Measurements from ENCODE around the gene FAM181A. TPM values are rescaled to one million over a fixed set of nuclear protein-coding genes. Genes with fewer than 3 reads are reported as not detected.
A peak's percentile ranks its signal among the peaks of the same experiment; 100 is the strongest.

FAM181A gene
- total and polyA plus RNA-seq, 2 of the 4 experiments (the other 2 are of a cell fraction) = not detected

- intact Hi-C loops (cut with micrococcal nuclease) = no loop called here
- peaks cover 13% of the 10 kb centered on the region; the same call in 1 of the 2 replicates for H3K9me1 ChIP-seq (ENCODE audit: insufficient read depth, low read length)
- POLR2A ChIA-PET (ENCODE audit: unreplicated experiment) = no interaction called here
- 23% methylated on average over 4 of the region's 12 CpGs; no CpG with 5 or more reads in 1 of the 2 experiments for WGBS, 2 experiments (ENCODE audit: extremely low coverage in 2 of 2, insufficient read length in 1 of 2)
- CTCF ChIA-PET = interaction anchor here (0.9 kb wide), 1 partner anchor 37 kb away, joined by 3 read pairs; no protein-coding TSS in a partner anchor
- H4K91ac ChIP-seq (ENCODE audit: insufficient read depth, low read depth, low read length) = peak within 1 kb of the TSS; percentile 77
- H3K4me2 ChIP-seq (ENCODE audit: low read depth, low read length) = peak within 1 kb of the TSS; percentile 19; the same call in 1 of the 2 replicates
- no peaks in the 10 kb centered on the region for H4K20me1 ChIP-seq (ENCODE audit: insufficient read depth, low read length)
- H2BK5ac ChIP-seq (ENCODE audit: low read depth, low read length, poor library complexity, severe bottlenecking) = no peak within 1 kb of the TSS
- peak within 1 kb of the TSS; percentile 69 for H2AFZ ChIP-seq (replicated peaks; ENCODE audit: low read length, poor library complexity)
- peak within 1 kb of the TSS; percentile 58 for H3K27ac ChIP-seq (ENCODE audit: insufficient read depth, low read length)
- peak; percentile 52 for DNase-seq
- H2BK20ac ChIP-seq (ENCODE audit: low read depth, low read length) = peak within 1 kb of the TSS; percentile 64
- H3K56ac ChIP-seq (ENCODE audit: extremely low read depth, insufficient read depth, low read length) = peak within 1 kb of the TSS; percentile 5; the same call in 1 of the 2 replicates
- peak within 1 kb of the TSS; percentile 93 for H2AK5ac ChIP-seq (ENCODE audit: low read depth, low read length)
- H3K79me1 ChIP-seq (ENCODE audit: low read depth in 1 of 2, low read length in 2 of 2) = no peaks in the 10 kb centered on the region
- peak within 1 kb of the TSS; percentile 55 for H3K9ac ChIP-seq (ENCODE audit: low read depth, low read length)
- peak within 1 kb of the TSS; percentile 17; the same call in 1 of the 2 replicates for H3K14ac ChIP-seq (replicated peaks; ENCODE audit: low read depth, low read length)
- dilution Hi-C loops (cut with HindIII; ENCODE audit: low sequenced_read_pairs, unreplicated experiment) = no loop called here
- in situ Hi-C loops (cut with MboI; ENCODE audit: low sequenced_read_pairs) = no loop called here
- H3K9me3 ChIP-seq (ENCODE audit: control insufficient read depth, insufficient read depth, low read length) = peaks cover 2% of the 10 kb centered on the region; the same call in 1 of the 2 replicates
- H3K18ac ChIP-seq (ENCODE audit: low read depth, low read length) = peak within 1 kb of the TSS; percentile 56
- no peaks in the 10 kb centered on the region; the same call in 1 of the 2 replicates for H3K27me3 ChIP-seq (ENCODE audit: control insufficient read depth, insufficient read depth, low read length)
- no peak within 1 kb of the TSS for H3K4me3 ChIP-seq (ENCODE audit: insufficient read depth, low read depth, low read length)
- no TSS peak for BruUV-seq (replicated peaks)
- peak within 1 kb of the TSS; percentile 69; the same call in 1 of the 2 replicates for H3K23ac ChIP-seq (ENCODE audit: low read depth, low read length)
- H3K4me1 ChIP-seq (ENCODE audit: control insufficient read depth, insufficient read depth, low read length) = peaks cover 16% of the 10 kb centered on the region
- H3K36me3 ChIP-seq (ENCODE audit: control insufficient read depth, insufficient read depth, low read length) = no peaks in the 10 kb centered on the region
- peak within 1 kb of the TSS; percentile 82 for H2BK120ac ChIP-seq (ENCODE audit: low read depth, low read length)
- H2AK9ac ChIP-seq (replicated peaks; ENCODE audit: low read depth, low read length, poor library complexity) = peak within 1 kb of the TSS; percentile 0
- peak within 1 kb of the TSS; percentile 74 to 83 for H4K8ac ChIP-seq (ENCODE audit: low read depth in 2 of 2, low read length in 2 of 2)
- H4K5ac ChIP-seq (ENCODE audit: low read depth, low read length) = peak within 1 kb of the TSS; percentile 67
- TF ChIP-seq MAZ (IDR thresholded peaks at IDR 0.05; ENCODE audit: borderline replicate concordance, low read depth, low read length) = no peak
- peak; percentile 63 for TF ChIP-seq BHLHE40 (IDR thresholded peaks at IDR 0.05; ENCODE audit: low read depth, low read length)
- TF ChIP-seq, protein P1, sequence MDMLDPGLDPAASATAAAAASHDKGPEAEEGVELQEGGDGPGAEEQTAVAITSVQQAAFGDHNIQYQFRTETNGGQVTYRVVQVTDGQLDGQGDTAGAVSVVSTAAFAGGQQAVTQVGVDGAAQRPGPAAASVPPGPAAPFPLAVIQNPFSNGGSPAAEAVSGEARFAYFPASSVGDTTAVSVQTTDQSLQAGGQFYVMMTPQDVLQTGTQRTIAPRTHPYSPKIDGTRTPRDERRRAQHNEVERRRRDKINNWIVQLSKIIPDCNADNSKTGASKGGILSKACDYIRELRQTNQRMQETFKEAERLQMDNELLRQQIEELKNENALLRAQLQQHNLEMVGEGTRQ (IDR thresholded peaks at IDR 0.05; ENCODE audit: low read depth, low read length) = peak; percentile 77
- ATAC-seq (ENCODE audit: low read depth) = peak; percentile 79
- H3K4ac ChIP-seq (ENCODE audit: low read depth, low read length) = peak within 1 kb of the TSS; percentile 70
- peak within 1 kb of the TSS; percentile 79; the same call in 2 of the 3 replicates for H2BK15ac ChIP-seq (ENCODE audit: low read depth, low read length)
Observed at GRCh38 chr14:93976477-93977057, 49.4 kb downstream of the FAM181A start, which contains the start of gene ASB2. TSS of gene ASB2 (minus strand) at chr14:93976570. CDS start at chr14:93964539, 12,031 bp downstream.
